Measurements from ENCODE around the gene TRAIP.

Gene TRAIP

GRCh38 chr3:49876567-49876966, 20.2 kb upstream of the TRAIP start:
- in situ Hi-C loops (cut with HindIII; ENCODE audit: low sequenced_read_pairs) = no loop called here

- in situ Hi-C loops (cut with HindIII; ENCODE audit: low sequenced_read_pairs) = loop anchor here (25.0 kb wide), 2 partner anchors 89 to 164 kb away; no protein-coding TSS in a partner anchor
Observed at GRCh38 chr3:49873623-49874022, 17.3 kb upstream of the TRAIP start.

- in situ Hi-C loops (cut with HindIII; ENCODE audit: low sequenced_read_pairs) = loop anchor here (25.0 kb wide), 2 partner anchors 89 to 164 kb away; no protein-coding TSS in a partner anchor
Observed at GRCh38 chr3:49872801-49873281, 16.5 kb upstream of the TRAIP start.

GRCh38 chr3:49871531-49872153, 15.3 kb upstream of the TRAIP start:
- in situ Hi-C loops (cut with HindIII; ENCODE audit: low sequenced_read_pairs) = loop anchor here (25.0 kb wide), 2 partner anchors 91 to 166 kb away; no protein-coding TSS in a partner anchor

GRCh38 chr3:49869525-49870126, 13.3 kb upstream of the TRAIP start, which contains the start of gene CAMKV:
Gene CAMKV, minus strand, starts transcription at chr3:49869906. Its CDS starts 7,518 bp downstream, at chr3:49862388.
- in situ Hi-C loops (cut with HindIII; ENCODE audit: low sequenced_read_pairs) = loop anchor here (10.0 to 25.0 kb wide), 5 partner anchors 93 to 315 kb away; no protein-coding TSS in a partner anchor

- in situ Hi-C loops (cut with HindIII; ENCODE audit: low sequenced_read_pairs) = loop anchor here (10.0 to 25.0 kb wide), 5 partner anchors 93 to 316 kb away; no protein-coding TSS in a partner anchor
Observed at GRCh38 chr3:49868862-49869466, 12.6 kb upstream of the TRAIP start.

- in situ Hi-C loops (cut with HindIII; ENCODE audit: low sequenced_read_pairs) = loop anchor here (10.0 to 25.0 kb wide), 5 partner anchors 93 to 317 kb away; no protein-coding TSS in a partner anchor
Observed at GRCh38 chr3:49867871-49868321, 11.5 kb upstream of the TRAIP start.

- in situ Hi-C loops (cut with HindIII; ENCODE audit: low sequenced_read_pairs) = loop anchor here (10.0 to 25.0 kb wide), 5 partner anchors 93 to 317 kb away; no protein-coding TSS in a partner anchor
Observed at GRCh38 chr3:49867400-49867799, 11.0 kb upstream of the TRAIP start.

- in situ Hi-C loops (cut with HindIII; ENCODE audit: low sequenced_read_pairs) = loop anchor here (10.0 to 25.0 kb wide), 5 partner anchors 90 to 320 kb away; no protein-coding TSS in a partner anchor
Observed at GRCh38 chr3:49865198-49865784, 8.9 kb upstream of the TRAIP start.

- in situ Hi-C loops (cut with HindIII; ENCODE audit: low sequenced_read_pairs) = loop anchor here (10.0 to 25.0 kb wide), 5 partner anchors 90 to 320 kb away; no protein-coding TSS in a partner anchor
Observed at GRCh38 chr3:49864505-49864904, 8.1 kb upstream of the TRAIP start.

- in situ Hi-C loops (cut with HindIII; ENCODE audit: low sequenced_read_pairs) = loop anchor here (10.0 to 25.0 kb wide), 5 partner anchors 85 to 325 kb away; no protein-coding TSS in a partner anchor
Observed at GRCh38 chr3:49859576-49860305, 3.4 kb upstream of the TRAIP start.

GRCh38 chr3:49855662-49856061, 702 bp downstream of the TRAIP start:
- in situ Hi-C loops (cut with HindIII; ENCODE audit: low sequenced_read_pairs) = loop anchor here (25.0 kb wide), 2 partner anchors 107 to 182 kb away; no protein-coding TSS in a partner anchor

- in situ Hi-C loops (cut with HindIII; ENCODE audit: low sequenced_read_pairs) = no loop called here
Observed at GRCh38 chr3:49845694-49846093, 10.7 kb downstream of the TRAIP start.

- in situ Hi-C loops (cut with HindIII; ENCODE audit: low sequenced_read_pairs) = no loop called here
Observed at GRCh38 chr3:49844464-49845183, 11.7 kb downstream of the TRAIP start.

- in situ Hi-C loops (cut with HindIII; ENCODE audit: low sequenced_read_pairs) = no loop called here
Observed at GRCh38 chr3:49842843-49843517, 13.4 kb downstream of the TRAIP start.

GRCh38 chr3:49841806-49842205, 14.6 kb downstream of the TRAIP start:
- in situ Hi-C loops (cut with HindIII; ENCODE audit: low sequenced_read_pairs) = no loop called here

GRCh38 chr3:49841126-49841696, 15.2 kb downstream of the TRAIP start:
- in situ Hi-C loops (cut with HindIII; ENCODE audit: low sequenced_read_pairs) = no loop called here

GRCh38 chr3:49840388-49840787, 16.0 kb downstream of the TRAIP start:
- in situ Hi-C loops (cut with HindIII; ENCODE audit: low sequenced_read_pairs) = no loop called here
